ENCODE data around the gene CLCN2. TPM values are rescaled to one million over a fixed set of nuclear protein-coding genes. Genes with fewer than 3 reads are reported as not detected.

Gene CLCN2
- total RNA-seq, 4 donors from 2014 or later: 13.7 to 246 (median 73.1) TPM

GRCh38 chr3:184399410-184399809, 38.0 kb upstream of the CLCN2 start:
- WGBS, 2 donors (ENCODE audit: low coverage in 1 of 2): 4 to 28% methylated on average over 5 to 9 of the region's 9 CpGs
- Histone ChIP-seq H3K27me3 (peaks cover 15% of the 10 kb centered on the region), H3K9me3 (no peaks in the 10 kb centered on the region), H3K36me3 (no peaks in the 10 kb centered on the region), H3K27ac (peak overlapping the region in 1 of 4 donors; percentile 25), H3K4me1 (no peaks in the 10 kb centered on the region), H3K4me3 (no peak overlapping the region)
- no peak for DNase-seq
- no peak for TF ChIP-seq EP300 (IDR thresholded peaks at IDR 0.05; ENCODE audit: low read depth)
- no peak for TF ChIP-seq CTCF (IDR thresholded peaks at IDR 0.05)
- intact Hi-C loops (cut with DNase I; ENCODE audit: low total_unique reads): no loop called here
- in situ Hi-C loops (cut with MboI; ENCODE audit: low pct_ligation_motif_present in 1 of 4, low pct_unique_long_range_greater_than_20kb in 1 of 4, low sequenced_read_pairs in 3 of 4): loop anchor here in 1 of 4 donors (25.0 kb wide), 1 partner anchor 388 kb away; no protein-coding TSS in a partner anchor

GRCh38 chr3:184395320-184395660, 33.9 kb upstream of the CLCN2 start:
- DNase-seq: no peak
- WGBS, 2 donors (ENCODE audit: low coverage in 1 of 2): 82% methylated on average over 5 of the region's 5 CpGs; no CpG with 5 or more reads in 1 of the 2 donors
- H3K27me3 ChIP-seq: no peaks in the 10 kb centered on the region
- TF ChIP-seq POLR2A (IDR thresholded peaks at IDR 0.05) (no peak), CTCF (IDR thresholded peaks at IDR 0.05) (no peak), EP300 (IDR thresholded peaks at IDR 0.05; ENCODE audit: low read depth) (no peak), POLR2AphosphoS5 (IDR thresholded peaks at IDR 0.05) (no peak)
- H3K4me3 ChIP-seq: no peak overlapping the region
- intact Hi-C loops (cut with DNase I; ENCODE audit: low total_unique reads) (no loop called here), in situ Hi-C loops (cut with MboI; ENCODE audit: low pct_ligation_motif_present in 1 of 4, low pct_unique_long_range_greater_than_20kb in 1 of 4, low sequenced_read_pairs in 3 of 4) (loop anchor here in 1 of 4 donors (25.0 kb wide), 1 partner anchor 392 kb away; no protein-coding TSS in a partner anchor)
- no peak overlapping the region for H3K27ac ChIP-seq
- no peaks in the 10 kb centered on the region for H3K4me1 ChIP-seq
- no peaks in the 10 kb centered on the region for H3K9me3 ChIP-seq
- no peaks in the 10 kb centered on the region for H3K36me3 ChIP-seq

GRCh38 chr3:184391266-184391665, 29.9 kb upstream of the CLCN2 start:
- Histone ChIP-seq H3K4me3 (no peak overlapping the region), H3K27ac (no peak overlapping the region), H3K27me3 (no peaks in the 10 kb centered on the region), H3K36me3 (no peaks in the 10 kb centered on the region), H3K4me1 (no peaks in the 10 kb centered on the region), H3K9me3 (no peaks in the 10 kb centered on the region)
- DNase-seq: no peak
- 73 to 80% methylated on average over 1 to 3 of the region's 3 CpGs for WGBS, 2 donors (ENCODE audit: low coverage in 1 of 2)
- intact Hi-C loops (cut with DNase I; ENCODE audit: low total_unique reads) (no loop called here), in situ Hi-C loops (cut with MboI; ENCODE audit: low pct_ligation_motif_present in 1 of 4, low pct_unique_long_range_greater_than_20kb in 1 of 4, low sequenced_read_pairs in 3 of 4) (loop anchor here in 1 of 4 donors (25.0 kb wide), 1 partner anchor 396 kb away; no protein-coding TSS in a partner anchor)
- no peak for TF ChIP-seq EP300 (IDR thresholded peaks at IDR 0.05; ENCODE audit: low read depth)
- no peak for TF ChIP-seq CTCF (IDR thresholded peaks at IDR 0.05)
- TF ChIP-seq POLR2A (IDR thresholded peaks at IDR 0.05): no peak
- no peak for TF ChIP-seq POLR2AphosphoS5 (IDR thresholded peaks at IDR 0.05)

GRCh38 chr3:184389935-184390528, 28.6 kb upstream of the CLCN2 start:
- Histone ChIP-seq H3K4me1 (no peaks in the 10 kb centered on the region), H3K4me3 (no peak overlapping the region), H3K36me3 (no peaks in the 10 kb centered on the region), H3K9me3 (no peaks in the 10 kb centered on the region), H3K27me3 (no peaks in the 10 kb centered on the region), H3K27ac (no peak overlapping the region)
- TF ChIP-seq POLR2A (IDR thresholded peaks at IDR 0.05) (no peak), POLR2AphosphoS5 (IDR thresholded peaks at IDR 0.05) (no peak)
- in situ Hi-C loops (cut with MboI; ENCODE audit: low pct_ligation_motif_present in 1 of 4, low pct_unique_long_range_greater_than_20kb in 1 of 4, low sequenced_read_pairs in 3 of 4) (loop anchor here in 1 of 4 donors (25.0 kb wide), 1 partner anchor 397 kb away; no protein-coding TSS in a partner anchor), intact Hi-C loops (cut with DNase I; ENCODE audit: low total_unique reads) (loop anchor here (10.0 kb wide), 1 partner anchor 385 kb away; no protein-coding TSS in a partner anchor)
- no peak for DNase-seq
- 86 to 88% methylated on average over 1 to 5 of the region's 5 CpGs for WGBS, 2 donors (ENCODE audit: low coverage in 1 of 2)
